Stimulated activated naive CD8-positive, alpha-beta T cell treated with anti-CD3 and anti-CD28 coated beads, Interleukin-15, amount 100 ng/mL, for 72 hours (primary cell): ENCODE results near the gene PAX3.
A peak's percentile ranks its signal among the peaks of the same experiment; 100 is the strongest.
"Not testable (repeated sequence)": the region's sequence is repeated elsewhere in the genome, so short reads cannot be mapped to it uniquely, and the experiment has no call there.

ENCODE experiments used
- ATAC-seq: fragments of 150-1000 bp; cut with Tn5 transposase; 2 replicates; pipeline ENCODE4 v1.10.0; 2021; ENCODE audit warnings: mild to moderate bottlenecking, moderate library complexity
- DNase-seq, 2 donors: peaks; one replicate each; pipeline ENCODE4 v3.0.0; 2021 to 2022
- H3K27ac Mint-ChIP-seq, 2 donors: one replicate each; pipeline ENCODE4 v1.8.0; 2022; ENCODE audit warnings: mild to moderate bottlenecking in 2 of 2, mixed read lengths in 2 of 2, moderate library complexity in 2 of 2
- H3K27me3 Mint-ChIP-seq: one replicate; pipeline ENCODE4 v1.8.0; 2022; ENCODE audit warnings: mixed read lengths
- H3K4me1 Mint-ChIP-seq: one replicate; pipeline ENCODE4 v1.8.0; 2022; ENCODE audit warnings: mild to moderate bottlenecking, mixed read lengths
- H3K4me3 Mint-ChIP-seq, 2 donors: one replicate each; pipeline ENCODE4 v1.8.0; 2022; ENCODE audit warnings: mild to moderate bottlenecking in 2 of 2, mixed read lengths in 2 of 2, moderate library complexity in 1 of 2
- H3K9me3 Mint-ChIP-seq, 2 donors: one replicate each; pipeline ENCODE4 v1.8.0; 2022; ENCODE audit warnings: mixed read lengths in 2 of 2

PAX3 gene

DNA sequence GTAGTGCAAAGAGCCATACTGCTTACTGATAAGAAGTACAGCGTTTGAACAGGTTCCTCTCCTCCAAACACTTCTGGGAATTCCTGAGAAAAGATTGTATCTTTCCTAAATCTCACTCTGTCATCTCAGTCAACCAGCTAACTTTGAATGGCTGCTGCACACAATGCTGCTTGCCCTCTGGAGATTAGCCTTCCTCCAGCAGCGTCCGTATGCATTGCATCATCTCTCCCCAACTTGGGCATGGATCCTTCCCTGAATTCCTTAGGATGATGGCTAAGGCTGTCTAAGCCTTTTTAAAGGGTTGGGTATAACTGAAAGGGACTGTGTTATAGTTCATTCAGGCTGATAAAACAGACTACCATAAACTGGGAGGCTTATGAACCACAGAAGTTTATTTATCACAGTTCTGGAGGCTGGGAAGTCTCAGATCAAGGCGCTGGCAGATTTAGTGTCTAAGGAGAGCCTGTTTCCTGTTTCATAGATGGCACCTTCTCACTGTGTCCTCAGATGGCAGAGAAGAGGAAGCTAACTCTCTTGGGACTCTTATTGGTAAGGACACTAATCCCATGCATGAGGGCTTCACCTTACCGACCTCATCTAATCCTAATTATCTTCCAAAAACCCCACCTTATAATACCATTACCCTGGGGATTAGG, 105.3 kb downstream of the PAX3 start:
- peak overlapping the region in 1 of 2 donors; percentile 26 for H3K27ac Mint-ChIP-seq
- H3K9me3 Mint-ChIP-seq = peaks cover 4 to 12% of the 10 kb centered on the region in 2 donors
- H3K4me3 Mint-ChIP-seq = no peak overlapping the region
- peaks cover 11% of the 10 kb centered on the region for H3K27me3 Mint-ChIP-seq
- no peaks in the 10 kb centered on the region for H3K4me1 Mint-ChIP-seq
- ATAC-seq = no peak
- DNase-seq = no peak

DNA sequence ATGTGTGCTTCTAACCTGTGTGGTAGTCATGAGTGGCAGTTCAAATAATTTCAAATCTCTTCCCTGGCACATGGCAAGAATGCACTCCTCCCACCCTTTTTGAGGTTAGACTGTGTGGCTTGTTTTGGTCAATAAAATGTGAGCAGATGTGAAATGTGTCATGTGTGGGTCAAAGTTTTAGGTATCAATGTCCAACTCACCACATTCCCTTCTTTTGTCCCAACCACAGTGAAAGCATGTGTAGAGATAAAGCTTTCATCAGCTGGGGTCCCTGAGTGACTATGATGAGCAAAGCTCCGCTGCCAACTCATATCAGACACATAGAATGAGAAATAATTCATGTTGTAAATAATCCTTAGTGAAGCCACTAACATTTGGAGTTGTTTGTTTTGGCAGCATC, 118.2 kb downstream of the PAX3 start:
- no peak for DNase-seq
- H3K9me3 Mint-ChIP-seq = peaks cover 10 to 13% of the 10 kb centered on the region in 2 donors
- H3K27ac Mint-ChIP-seq = no peak overlapping the region
- H3K4me1 Mint-ChIP-seq = no peaks in the 10 kb centered on the region
- no peak overlapping the region for H3K4me3 Mint-ChIP-seq
- no peak for ATAC-seq
- H3K27me3 Mint-ChIP-seq = no peaks in the 10 kb centered on the region

DNA sequence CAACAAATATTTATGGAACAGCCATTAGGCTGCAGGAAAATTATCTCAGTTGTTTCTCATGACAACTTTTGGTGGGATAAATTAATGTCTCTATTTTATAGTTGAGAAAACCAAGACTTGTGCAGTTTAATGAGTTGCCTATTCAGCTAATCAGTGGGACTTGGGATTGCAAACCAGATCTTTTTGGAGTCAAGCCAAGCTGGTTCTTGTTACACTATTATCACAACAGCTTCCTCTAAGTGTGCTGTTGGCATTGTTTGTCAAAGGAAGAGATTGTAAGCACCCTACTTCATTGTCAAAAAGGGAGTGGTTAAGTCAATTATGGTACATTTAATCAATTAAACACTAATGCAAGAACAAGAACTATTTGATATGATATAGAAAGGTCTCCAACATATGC, 119.2 kb downstream of the PAX3 start:
- ATAC-seq = no peak
- H3K27me3 Mint-ChIP-seq = no peaks in the 10 kb centered on the region
- H3K9me3 Mint-ChIP-seq = peaks cover 9% of the 10 kb centered on the region in 2 donors
- H3K4me3 Mint-ChIP-seq = no peak overlapping the region
- no peak for DNase-seq
- no peaks in the 10 kb centered on the region for H3K4me1 Mint-ChIP-seq
- no peak overlapping the region for H3K27ac Mint-ChIP-seq

DNA sequence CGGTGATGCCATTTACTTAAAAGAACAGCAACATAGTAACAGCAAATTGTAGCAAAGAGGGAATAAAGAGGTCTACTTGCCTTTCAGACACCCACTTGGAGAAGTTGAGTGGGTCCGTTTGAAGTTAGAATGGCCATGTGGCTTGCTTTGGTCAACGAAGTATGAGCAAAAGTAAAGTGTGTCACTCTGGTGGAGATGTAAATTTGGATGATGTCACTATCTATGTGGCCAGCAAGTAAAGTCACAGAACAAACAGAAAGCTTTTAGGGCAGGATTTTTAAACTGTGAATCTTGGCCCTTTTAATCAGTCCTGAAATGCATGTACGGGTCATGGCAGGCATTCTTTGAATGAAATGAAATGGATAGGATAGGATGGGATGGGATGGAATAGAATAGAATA, 120.3 kb downstream of the PAX3 start:
- Mint-ChIP-seq H3K4me1 (no peaks in the 10 kb centered on the region), H3K9me3 (no peaks in the 10 kb centered on the region), H3K27ac (no peak overlapping the region), H3K4me3 (no peak overlapping the region), H3K27me3 (no peaks in the 10 kb centered on the region)
- DNase-seq = no peak
- no peak for ATAC-seq

DNA sequence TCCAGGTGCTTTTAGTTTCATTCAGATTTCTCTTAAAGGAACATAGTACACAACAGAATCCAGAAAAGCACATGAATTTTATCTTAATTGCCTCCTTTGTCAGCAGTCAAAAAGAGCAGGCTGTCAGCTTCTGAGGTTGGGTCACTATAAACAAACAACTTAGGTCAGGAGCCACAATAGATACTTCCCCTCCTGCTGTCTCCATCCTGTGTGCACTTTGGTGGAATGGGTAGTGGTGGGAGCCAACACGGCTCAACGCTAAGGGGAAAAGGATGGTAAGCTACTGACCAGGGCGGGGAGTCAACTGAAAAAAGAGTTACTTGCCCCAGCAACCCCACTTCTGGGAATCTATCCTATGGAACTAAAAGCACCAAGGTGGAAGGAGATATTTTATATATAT, 121.9 kb downstream of the PAX3 start:
- DNase-seq (no peak), ATAC-seq (no peak)
- Mint-ChIP-seq H3K9me3 (no peaks in the 10 kb centered on the region), H3K4me1 (no peaks in the 10 kb centered on the region), H3K27ac (no peak overlapping the region), H3K4me3 (no peak overlapping the region), H3K27me3 (no peaks in the 10 kb centered on the region)

DNA sequence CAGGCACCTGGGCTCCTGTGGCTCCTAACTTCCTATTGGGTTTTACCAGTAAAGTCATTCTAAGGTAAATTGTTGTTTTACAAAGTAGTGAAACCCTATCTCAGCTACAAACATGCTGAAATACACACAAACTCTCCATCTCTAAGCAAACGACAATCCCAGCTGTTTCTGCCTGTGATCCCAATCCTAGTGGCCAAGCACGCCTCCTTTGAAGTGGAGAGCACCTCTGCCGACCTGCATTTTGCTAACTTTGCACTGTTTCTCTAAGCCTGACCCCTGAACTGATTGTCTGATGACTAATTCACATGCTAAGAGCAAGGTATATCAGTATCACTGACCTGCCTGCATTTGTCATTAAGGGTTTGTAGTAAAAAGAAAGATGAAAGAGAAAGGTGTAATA, 124.3 kb downstream of the PAX3 start:
- DNase-seq (no peak), ATAC-seq (no peak)
- Mint-ChIP-seq H3K4me3 (no peak overlapping the region), H3K27ac (no peak overlapping the region), H3K4me1 (no peaks in the 10 kb centered on the region), H3K9me3 (peaks cover 6 to 7% of the 10 kb centered on the region in 2 donors), H3K27me3 (no peaks in the 10 kb centered on the region)

DNA sequence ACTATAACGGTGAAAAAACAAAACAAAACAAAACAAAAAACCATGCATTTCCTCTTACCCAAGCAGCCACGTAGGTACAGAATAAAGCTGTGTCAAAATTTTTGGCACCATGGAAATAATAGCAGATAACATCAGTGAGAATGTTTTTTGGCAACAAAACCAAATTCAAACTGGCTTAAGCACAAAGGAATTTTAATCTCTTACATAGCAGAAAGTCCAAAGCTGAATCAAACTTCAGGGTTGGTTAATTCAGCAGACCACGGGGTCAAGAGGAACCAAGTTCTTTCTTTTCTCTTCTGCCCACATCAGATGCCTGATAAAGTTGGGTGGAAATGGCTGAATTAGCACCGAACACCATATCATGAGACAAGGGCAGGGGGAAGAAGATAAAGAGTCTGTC, 129.5 kb downstream of the PAX3 start:
- H3K4me1 Mint-ChIP-seq = no peaks in the 10 kb centered on the region
- peaks cover 11 to 16% of the 10 kb centered on the region in 2 donors for H3K9me3 Mint-ChIP-seq
- no peak for DNase-seq
- H3K27me3 Mint-ChIP-seq = no peaks in the 10 kb centered on the region
- H3K27ac Mint-ChIP-seq = no peak overlapping the region
- no peak overlapping the region for H3K4me3 Mint-ChIP-seq
- no peak for ATAC-seq

DNA sequence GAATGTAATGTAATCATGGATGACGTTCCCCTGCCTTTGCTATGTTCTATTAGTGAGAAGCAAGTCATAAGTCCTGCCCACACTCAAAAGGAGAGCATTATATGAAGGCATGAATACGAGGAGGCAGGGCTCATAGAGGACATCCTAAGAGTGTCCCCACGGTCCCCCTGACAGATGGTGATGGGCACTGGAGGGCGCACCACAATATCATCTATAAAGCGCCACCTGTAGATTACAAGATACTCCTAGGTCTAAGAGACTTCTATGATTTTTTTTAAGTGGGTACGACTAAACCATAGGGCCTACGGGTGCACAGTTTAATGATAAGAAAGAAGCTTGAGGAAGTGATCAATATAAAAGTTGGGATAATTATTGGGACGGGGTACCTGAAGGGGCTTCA, 131.0 kb downstream of the PAX3 start:
- H3K4me1 Mint-ChIP-seq = no peaks in the 10 kb centered on the region
- no peak overlapping the region for H3K27ac Mint-ChIP-seq

DNA sequence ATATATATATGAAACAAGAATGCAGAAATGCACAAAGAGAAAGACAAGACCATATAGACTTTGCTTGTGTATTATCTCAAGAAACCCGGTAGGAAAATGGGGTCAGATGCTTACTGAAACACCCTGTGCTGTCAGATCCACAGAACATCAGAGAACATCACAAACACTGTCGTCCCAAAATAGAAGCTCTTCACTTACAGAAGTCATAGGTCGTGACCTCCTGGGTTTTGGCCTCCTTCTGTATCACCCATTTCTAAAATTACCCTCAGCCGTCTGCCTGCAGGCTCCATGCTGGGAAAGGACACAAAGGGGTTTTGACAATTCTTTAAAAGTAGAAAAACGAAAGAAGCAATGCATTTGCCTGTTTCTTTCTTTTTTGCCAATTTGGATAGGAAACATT, 137.9 kb downstream of the PAX3 start:
- peaks cover 3 to 11% of the 10 kb centered on the region in 2 donors for H3K9me3 Mint-ChIP-seq
- no peaks in the 10 kb centered on the region for H3K4me1 Mint-ChIP-seq
- H3K27ac Mint-ChIP-seq = no peak overlapping the region
- DNase-seq = no peak
- H3K27me3 Mint-ChIP-seq = no peaks in the 10 kb centered on the region
- ATAC-seq = no peak
- H3K4me3 Mint-ChIP-seq = no peak overlapping the region

More for the DNA sequence above, 131.0 kb downstream of the PAX3 start:
- Mint-ChIP-seq H3K9me3 (peaks cover 11 to 25% of the 10 kb centered on the region in 2 donors), H3K4me3 (no peak overlapping the region), H3K27me3 (no peaks in the 10 kb centered on the region)
- no peak for DNase-seq
- no peak for ATAC-seq

DNA sequence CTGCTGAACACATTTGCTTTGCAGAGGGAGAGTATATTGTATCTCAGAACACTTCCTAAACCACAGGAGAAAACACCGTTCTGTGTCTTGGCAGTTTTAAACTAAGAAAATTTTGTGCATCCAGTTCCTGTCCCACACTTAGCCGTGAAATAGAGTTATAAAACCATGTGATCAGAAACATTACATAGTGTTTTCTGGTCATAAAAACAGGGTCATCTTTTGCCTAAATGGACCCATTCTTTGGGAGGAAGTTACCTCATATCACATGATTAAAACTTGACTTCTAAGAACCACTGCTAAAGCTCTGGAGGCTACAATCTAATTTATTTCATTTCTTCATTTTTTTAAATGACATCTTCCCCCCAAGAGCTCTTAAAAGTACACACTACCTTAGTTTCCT, 138.7 kb downstream of the PAX3 start:
- Mint-ChIP-seq H3K4me3 (no peak overlapping the region), H3K4me1 (no peaks in the 10 kb centered on the region), H3K9me3 (peaks cover 3 to 11% of the 10 kb centered on the region in 2 donors), H3K27me3 (no peaks in the 10 kb centered on the region), H3K27ac (no peak overlapping the region)
- DNase-seq = no peak
- no peak for ATAC-seq

DNA sequence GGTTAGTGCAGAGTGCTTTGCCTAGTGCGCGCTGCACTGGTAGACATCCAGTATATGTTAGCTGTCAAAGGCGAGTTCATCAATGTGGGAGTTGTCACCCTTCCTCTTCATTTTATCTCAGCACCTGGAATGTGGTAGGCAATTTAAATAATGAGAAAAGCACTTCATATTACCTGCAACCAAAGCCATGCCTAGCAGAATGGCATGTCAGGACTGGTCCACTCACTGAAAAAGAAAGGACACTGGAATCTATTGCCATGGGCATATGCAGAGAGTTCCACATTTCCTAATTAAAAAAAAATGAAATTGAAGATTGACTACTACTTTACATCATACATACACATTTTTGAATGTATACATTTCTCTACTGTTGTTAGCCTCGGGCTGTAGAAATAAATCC, 139.6 kb downstream of the PAX3 start:
- no peak for DNase-seq
- H3K27ac Mint-ChIP-seq = no peak overlapping the region
- no peak for ATAC-seq
- H3K9me3 Mint-ChIP-seq = peaks cover 3 to 8% of the 10 kb centered on the region in 2 donors
- H3K4me3 Mint-ChIP-seq = no peak overlapping the region
- H3K4me1 Mint-ChIP-seq = no peaks in the 10 kb centered on the region
- H3K27me3 Mint-ChIP-seq = no peaks in the 10 kb centered on the region

DNA sequence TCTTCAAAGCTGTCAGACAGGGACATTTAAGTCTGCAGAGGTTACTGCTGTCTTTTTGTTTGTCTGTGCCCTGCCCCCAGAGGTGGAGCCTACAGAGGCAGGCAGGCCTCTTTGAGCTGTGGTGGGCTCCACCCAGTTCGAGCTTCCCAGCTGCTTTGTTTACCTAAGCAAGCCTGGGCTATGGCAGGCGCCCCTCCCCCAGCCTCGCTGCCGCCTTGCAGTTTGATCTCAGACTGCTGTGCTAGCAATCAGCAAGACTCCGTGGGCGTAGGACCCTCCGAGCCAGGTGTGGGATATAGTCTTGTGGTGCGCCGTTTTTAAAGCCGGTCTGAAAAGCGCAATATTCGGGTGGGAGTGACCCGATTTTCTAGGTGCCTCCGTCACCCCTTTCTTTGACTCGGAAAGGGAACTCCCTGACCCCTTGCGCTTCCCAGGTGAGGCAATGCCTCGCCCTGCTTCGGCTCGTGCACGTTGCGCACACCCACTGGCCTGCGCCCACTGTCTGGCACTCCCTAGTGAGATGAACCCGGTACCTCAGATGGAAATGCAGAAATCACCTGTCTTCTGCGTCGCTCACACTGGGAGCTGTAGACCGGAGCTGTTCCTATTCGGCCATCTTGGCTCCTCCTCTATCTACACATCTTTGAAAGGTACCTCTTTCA, 143.7 kb downstream of the PAX3 start:
- not testable (repeated sequence) for H3K27ac Mint-ChIP-seq, H3K27me3 Mint-ChIP-seq, H3K9me3 Mint-ChIP-seq, H3K4me1 Mint-ChIP-seq, H3K4me3 Mint-ChIP-seq, ATAC-seq, DNase-seq
